ENCODE results near the gene MRPL18.

MRPL18 gene

DNA sequence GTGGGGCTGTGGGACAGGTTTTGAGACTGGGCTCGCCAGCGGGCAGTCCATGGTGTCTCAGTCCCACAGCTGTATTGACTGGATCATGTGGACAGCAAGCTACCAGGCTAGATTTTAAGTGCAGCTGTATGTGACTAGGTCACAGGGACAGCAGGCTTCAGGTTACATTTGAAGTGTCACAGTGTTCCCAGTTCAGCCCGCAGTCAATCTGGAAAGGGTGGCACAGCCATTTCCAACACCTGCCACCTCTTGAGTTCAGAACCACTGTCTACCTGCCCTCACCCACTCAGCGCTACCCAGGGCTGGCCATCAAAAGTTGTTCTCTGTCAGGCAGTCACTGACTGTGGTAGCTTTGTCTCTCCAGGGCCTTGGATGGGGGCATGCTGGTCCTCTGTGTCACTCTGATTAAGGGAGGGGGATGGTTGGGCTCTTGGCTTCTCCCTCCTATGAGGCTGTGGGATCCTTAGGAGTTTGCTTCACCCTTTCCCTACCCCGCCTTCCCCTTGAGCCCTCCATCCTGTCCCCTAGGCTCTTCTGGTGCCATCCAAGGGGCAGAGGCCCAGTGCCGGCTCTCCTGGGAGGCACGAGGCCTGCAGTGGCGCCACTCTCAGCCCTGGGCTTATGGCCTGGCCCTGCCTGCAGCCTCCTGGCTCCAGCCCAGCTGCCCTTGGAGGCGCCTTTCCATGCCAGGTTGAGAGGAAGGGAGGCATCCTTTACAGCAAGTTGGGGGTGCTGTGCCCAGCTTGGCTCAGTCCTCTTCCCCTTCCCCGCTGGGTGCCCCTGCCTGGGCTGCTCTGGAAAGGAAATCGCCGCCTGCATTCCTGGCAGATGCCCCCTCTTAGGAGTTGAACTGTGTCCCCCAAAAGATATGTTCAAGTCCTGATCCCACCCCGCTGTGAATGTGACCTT lies 54.7 kb downstream of the MRPL18 start:
- DNase-seq = no peak

Measured in CD4-positive, alpha-beta T cell treated with Interleukin-6 for 4 hours (primary cell).